Measurements from ENCODE around the gene TUSC2. TPM values are rescaled to one million over a fixed set of nuclear protein-coding genes. Genes with fewer than 3 reads are reported as not detected.

TUSC2 gene
- total and polyA plus RNA-seq, 10 of the 15 experiments (the other 5 are each of a cell fraction or from before 2014, with no cell fraction given), result 4.0 to 73.8 (median 34.3) TPM

DNA sequence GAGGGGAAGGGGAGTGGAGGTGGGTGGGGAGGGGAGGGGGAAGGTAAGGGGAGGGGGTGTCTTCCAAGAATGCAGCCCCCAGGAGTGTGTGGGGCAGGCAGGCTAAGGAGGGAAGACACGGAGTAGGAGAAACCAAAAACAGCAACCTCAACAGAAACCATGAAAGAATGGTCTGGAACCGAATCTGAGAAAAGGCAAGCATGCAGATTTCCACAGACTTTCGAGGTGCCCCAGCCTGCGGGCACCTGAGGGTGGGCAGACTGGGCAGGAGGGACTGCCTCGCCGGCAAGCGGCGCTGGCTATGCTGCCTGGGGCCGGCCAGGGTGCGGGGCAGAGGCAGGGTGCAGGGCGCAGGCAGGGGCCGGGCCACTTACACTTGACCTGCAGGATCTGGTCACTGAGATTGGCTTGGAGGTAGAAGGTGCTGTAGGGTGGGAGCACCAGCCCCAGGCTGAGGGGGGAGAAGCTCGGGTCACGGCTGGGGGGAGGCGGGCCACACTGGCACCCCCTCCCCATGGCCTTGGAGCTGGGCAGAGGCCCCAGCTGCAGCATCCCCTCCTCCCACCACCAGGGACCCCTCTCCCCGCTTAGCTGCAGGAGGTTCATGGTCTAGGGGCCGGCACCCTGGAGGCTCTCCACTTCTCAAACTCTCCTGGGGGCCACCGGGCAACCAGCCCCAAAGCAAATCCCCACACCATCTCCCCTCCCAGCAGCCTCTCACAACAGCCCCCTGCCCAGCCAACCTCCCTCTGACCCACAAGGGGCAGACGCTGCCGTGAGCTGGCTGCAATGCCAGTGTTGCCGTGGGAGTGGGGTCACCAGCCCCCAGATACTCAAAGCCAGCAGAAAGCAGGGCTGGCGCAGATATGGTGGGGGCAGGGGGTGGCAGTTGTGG, 46.6 kb upstream of the TUSC2 start (continued):
- TF ChIP-seq GATAD2B (conservative IDR thresholded peaks at IDR 0.05; ENCODE audit: low read depth), result no peak

DNA sequence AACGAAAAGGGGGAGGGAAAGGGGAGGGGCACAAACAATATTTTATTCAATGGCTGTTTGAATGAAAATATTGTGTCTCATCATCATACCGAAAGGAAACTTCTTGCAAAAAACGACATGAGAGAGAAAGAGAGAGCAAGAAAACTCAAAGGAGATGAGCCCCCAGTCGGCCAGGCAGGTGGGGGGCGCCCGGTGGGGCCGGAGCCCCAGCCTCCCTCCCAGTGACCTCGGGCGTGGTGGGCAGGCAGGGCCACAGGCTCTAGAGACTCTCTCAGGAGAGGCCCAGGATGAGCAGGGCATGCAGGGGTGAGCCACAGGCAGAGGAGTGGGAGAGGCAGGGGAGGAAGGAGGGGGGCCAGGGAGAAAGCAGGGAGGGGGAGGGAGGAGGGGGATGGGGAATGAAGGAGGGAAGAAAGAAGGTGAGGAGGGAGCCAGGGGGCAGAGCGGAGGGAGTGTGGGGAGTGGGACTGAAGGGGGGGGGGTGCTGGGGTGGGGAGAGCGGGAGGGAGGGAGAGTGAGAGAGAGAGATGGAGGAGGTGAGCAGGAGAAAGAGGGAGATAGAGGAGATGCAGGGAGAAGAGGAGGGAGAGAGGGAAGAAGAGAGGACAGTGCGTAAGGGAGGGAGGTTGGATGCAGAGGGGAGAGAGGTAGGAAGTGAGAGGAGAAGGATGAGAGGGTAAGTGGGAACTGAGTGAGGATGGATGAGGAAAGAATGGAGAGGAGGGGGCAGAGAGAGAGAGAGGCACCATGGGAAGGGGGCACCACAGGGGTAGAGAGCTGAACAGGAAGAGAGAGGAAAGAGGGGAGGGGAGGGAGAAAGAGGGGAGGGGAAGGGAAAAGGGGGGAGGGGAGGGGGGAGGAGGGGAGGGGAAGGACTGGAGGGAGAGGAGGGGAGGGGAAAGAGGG, 45.4 kb upstream of the TUSC2 start:
- FAIRE-seq (no peak), DNase-seq (ENCODE audit: low read depth, low spot score) (no peak), ATAC-seq (no peak)
- Histone ChIP-seq H3K27ac (ENCODE audit: control insufficient read depth, insufficient read depth) (no peak overlapping the region), H3K9me3 (replicated peaks; ENCODE audit: control insufficient read depth, insufficient read depth, low read length) (no peaks in the 10 kb centered on the region), H2AFZ (ENCODE audit: control insufficient read depth, low read depth, low read length) (no peak overlapping the region), H3K79me2 (ENCODE audit: control insufficient read depth, insufficient read depth, low read length) (no peaks in the 10 kb centered on the region), H3K4me1 (ENCODE audit: control insufficient read depth, insufficient read depth, low read length) (no peaks in the 10 kb centered on the region), H3K4me2 (ENCODE audit: control insufficient read depth, insufficient read depth) (no peak overlapping the region), H3K9ac (ENCODE audit: control insufficient read depth, insufficient read depth, low read length) (no peak overlapping the region), H3K27me3 (replicated peaks in 1 of 2; ENCODE audit: control insufficient read depth in 2 of 2, insufficient read depth in 2 of 2, low read length in 1 of 2) (no peaks in the 10 kb centered on the region; a peak in 2 of 4 replicates), H4K20me1 (ENCODE audit: control insufficient read depth, insufficient read depth) (no peaks in the 10 kb centered on the region), H3K36me3 (ENCODE audit: control insufficient read depth in 2 of 2, insufficient read depth in 2 of 2, low read length in 1 of 2) (no peaks in the 10 kb centered on the region), H3K4me3 (no peak overlapping the region)
- ChIA-PET CTCF (no interaction called here), SMC1A (ENCODE audit: uncharacterized antibody, unreplicated experiment) (no interaction called here), RAD21 (ENCODE audit: unreplicated experiment) (no interaction called here), POLR2A (no interaction called here)
- in situ Hi-C loops (cut with MboI) (no loop called here), intact Hi-C loops (cut with micrococcal nuclease; ENCODE audit: unreplicated experiment) (no loop called here)
- BruUV-seq (replicated peaks), result no TSS peak
- WGBS (ENCODE audit: insufficient coverage, insufficient replicate concordance, low lambda C conversion rate, missing lambda C conversion rate), result 17% methylated on average over 10 of the region's 12 CpGs
- no peak for TF ChIP-seq SMAD5 (IDR thresholded peaks at IDR 0.05; ENCODE audit: low read depth)
- TF ChIP-seq, protein P1, sequence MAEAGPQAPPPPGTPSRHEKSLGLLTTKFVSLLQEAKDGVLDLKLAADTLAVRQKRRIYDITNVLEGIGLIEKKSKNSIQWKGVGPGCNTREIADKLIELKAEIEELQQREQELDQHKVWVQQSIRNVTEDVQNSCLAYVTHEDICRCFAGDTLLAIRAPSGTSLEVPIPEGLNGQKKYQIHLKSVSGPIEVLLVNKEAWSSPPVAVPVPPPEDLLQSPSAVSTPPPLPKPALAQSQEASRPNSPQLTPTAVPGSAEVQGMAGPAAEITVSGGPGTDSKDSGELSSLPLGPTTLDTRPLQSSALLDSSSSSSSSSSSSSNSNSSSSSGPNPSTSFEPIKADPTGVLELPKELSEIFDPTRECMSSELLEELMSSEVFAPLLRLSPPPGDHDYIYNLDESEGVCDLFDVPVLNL (IDR thresholded peaks at IDR 0.05; ENCODE audit: low read depth, low read length), result no peak
- no peak for TF ChIP-seq NRF1 (conservative IDR thresholded peaks at IDR 0.05; ENCODE audit: low read depth, low read length)
- TF ChIP-seq, protein P2, sequence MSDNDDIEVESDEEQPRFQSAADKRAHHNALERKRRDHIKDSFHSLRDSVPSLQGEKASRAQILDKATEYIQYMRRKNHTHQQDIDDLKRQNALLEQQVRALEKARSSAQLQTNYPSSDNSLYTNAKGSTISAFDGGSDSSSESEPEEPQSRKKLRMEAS (IDR thresholded peaks at IDR 0.05; ENCODE audit: low read depth, low read length), result no peak
- no peak for TF ChIP-seq MTA2 (IDR thresholded peaks at IDR 0.05; ENCODE audit: low read depth)
- TF ChIP-seq, protein P3, sequence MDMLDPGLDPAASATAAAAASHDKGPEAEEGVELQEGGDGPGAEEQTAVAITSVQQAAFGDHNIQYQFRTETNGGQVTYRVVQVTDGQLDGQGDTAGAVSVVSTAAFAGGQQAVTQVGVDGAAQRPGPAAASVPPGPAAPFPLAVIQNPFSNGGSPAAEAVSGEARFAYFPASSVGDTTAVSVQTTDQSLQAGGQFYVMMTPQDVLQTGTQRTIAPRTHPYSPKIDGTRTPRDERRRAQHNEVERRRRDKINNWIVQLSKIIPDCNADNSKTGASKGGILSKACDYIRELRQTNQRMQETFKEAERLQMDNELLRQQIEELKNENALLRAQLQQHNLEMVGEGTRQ (IDR thresholded peaks at IDR 0.05; ENCODE audit: borderline replicate concordance, low read depth, low read length), result no peak
- TF ChIP-seq, protein P4, sequence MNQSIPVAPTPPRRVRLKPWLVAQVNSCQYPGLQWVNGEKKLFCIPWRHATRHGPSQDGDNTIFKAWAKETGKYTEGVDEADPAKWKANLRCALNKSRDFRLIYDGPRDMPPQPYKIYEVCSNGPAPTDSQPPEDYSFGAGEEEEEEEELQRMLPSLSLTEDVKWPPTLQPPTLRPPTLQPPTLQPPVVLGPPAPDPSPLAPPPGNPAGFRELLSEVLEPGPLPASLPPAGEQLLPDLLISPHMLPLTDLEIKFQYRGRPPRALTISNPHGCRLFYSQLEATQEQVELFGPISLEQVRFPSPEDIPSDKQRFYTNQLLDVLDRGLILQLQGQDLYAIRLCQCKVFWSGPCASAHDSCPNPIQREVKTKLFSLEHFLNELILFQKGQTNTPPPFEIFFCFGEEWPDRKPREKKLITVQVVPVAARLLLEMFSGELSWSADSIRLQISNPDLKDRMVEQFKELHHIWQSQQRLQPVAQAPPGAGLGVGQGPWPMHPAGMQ (IDR thresholded peaks at IDR 0.05; ENCODE audit: borderline replicate concordance), result no peak
- TF ChIP-seq, protein P5, sequence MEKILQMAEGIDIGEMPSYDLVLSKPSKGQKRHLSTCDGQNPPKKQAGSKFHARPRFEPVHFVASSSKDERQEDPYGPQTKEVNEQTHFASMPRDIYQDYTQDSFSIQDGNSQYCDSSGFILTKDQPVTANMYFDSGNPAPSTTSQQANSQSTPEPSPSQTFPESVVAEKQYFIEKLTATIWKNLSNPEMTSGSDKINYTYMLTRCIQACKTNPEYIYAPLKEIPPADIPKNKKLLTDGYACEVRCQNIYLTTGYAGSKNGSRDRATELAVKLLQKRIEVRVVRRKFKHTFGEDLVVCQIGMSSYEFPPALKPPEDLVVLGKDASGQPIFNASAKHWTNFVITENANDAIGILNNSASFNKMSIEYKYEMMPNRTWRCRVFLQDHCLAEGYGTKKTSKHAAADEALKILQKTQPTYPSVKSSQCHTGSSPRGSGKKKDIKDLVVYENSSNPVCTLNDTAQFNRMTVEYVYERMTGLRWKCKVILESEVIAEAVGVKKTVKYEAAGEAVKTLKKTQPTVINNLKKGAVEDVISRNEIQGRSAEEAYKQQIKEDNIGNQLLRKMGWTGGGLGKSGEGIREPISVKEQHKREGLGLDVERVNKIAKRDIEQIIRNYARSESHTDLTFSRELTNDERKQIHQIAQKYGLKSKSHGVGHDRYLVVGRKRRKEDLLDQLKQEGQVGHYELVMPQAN (conservative IDR thresholded peaks at IDR 0.05), result no peak
- TF ChIP-seq YBX1 (IDR thresholded peaks at IDR 0.05), result no peak
- TF ChIP-seq ZSCAN29 (IDR thresholded peaks at IDR 0.05), result no peak
